Epithelial cell of umbilical artery (primary cell): ENCODE data around the gene CTIF. TPM values are rescaled to one million over a fixed set of nuclear protein-coding genes. Genes with fewer than 3 reads are reported as not detected.

Experiments
- total RNA-seq: library from RNA; depleted of rRNA; stranded (reverse); fragments of >200 nt; gene quantifications from 2 replicates; pipeline ENCODE4 v1.2.3, GENCODE V29; 2014

CTIF gene
- total RNA-seq = 11.0 and 12.3 TPM in 2 replicates

DNA sequence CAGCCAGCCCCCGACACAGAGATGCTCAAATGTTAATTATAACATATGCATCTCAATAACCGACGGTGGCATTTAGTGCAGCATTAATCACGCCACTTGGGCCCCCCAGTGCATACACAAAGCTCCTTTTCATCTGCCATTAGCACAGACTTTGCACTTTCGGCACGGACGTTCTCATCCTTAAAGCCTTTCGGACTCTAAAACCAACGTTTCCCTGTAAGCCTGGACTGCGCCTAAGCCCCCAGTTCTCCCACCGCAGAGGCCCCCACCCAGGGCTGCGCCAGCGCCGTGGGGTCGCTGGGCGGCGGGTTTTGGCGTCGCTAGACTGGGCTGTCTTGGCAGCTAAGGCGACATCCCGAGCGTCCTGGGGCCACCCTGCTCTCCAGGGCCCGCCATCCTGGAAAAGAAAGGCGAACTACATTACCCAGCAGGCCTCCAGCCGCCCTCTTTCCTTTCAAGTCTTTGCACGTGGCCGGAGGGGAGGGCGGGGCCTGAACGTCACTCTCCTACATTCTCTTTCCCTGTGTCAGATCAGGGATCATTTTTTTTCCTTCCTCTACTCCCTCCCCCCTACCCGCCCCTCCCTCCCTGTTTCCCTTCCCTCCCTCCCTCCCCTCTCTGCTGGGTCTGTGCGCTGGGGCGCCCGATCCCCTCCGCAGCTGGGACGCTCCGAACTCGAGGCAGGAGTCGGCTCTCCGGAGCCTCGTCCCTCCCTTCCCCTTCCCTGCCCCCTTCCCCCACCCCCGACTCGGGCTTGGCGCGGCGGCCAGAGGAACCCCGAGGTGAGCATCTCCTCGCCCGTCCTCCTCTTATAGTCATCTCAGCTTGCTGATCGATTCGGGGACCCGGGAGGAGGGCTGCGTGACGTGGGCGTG lies at the start of gene CTIF:
Gene CTIF, plus strand, starts transcription at position 501 of the 875 bp plus-strand sequence. CDS start 80,535 bp downstream, outside the sequence.

Other genes with a start within 250 kb of the CTIF start
- not detected in 2 replicates for gene ZBTB7C, start 129.6 kb upstream of the CTIF start, total RNA-seq